ENCODE data around the gene MRTO4. TPM values are rescaled to one million over a fixed set of nuclear protein-coding genes. Genes with fewer than 3 reads are reported as not detected.
"Not testable (repeated sequence)": the region's sequence is repeated elsewhere in the genome, so short reads cannot be mapped to it uniquely, and the experiment has no call there.

Gene MRTO4
- total and polyA plus RNA-seq, 10 donors, result 12.1 to 44.1 (median 25.4) TPM

GRCh38 chr1:19268445-19268844 is 16.8 kb downstream of the MRTO4 start:
- WGBS, 5 donors, result 81 to 85% (median 84%) methylated on average over 10 to 11 of the region's 11 CpGs
- TF ChIP-seq POLR2A (IDR thresholded peaks at IDR 0.05) (no peak), POLR2AphosphoS5 (IDR thresholded peaks at IDR 0.05) (no peak)
- TF ChIP-seq, protein P1, sequence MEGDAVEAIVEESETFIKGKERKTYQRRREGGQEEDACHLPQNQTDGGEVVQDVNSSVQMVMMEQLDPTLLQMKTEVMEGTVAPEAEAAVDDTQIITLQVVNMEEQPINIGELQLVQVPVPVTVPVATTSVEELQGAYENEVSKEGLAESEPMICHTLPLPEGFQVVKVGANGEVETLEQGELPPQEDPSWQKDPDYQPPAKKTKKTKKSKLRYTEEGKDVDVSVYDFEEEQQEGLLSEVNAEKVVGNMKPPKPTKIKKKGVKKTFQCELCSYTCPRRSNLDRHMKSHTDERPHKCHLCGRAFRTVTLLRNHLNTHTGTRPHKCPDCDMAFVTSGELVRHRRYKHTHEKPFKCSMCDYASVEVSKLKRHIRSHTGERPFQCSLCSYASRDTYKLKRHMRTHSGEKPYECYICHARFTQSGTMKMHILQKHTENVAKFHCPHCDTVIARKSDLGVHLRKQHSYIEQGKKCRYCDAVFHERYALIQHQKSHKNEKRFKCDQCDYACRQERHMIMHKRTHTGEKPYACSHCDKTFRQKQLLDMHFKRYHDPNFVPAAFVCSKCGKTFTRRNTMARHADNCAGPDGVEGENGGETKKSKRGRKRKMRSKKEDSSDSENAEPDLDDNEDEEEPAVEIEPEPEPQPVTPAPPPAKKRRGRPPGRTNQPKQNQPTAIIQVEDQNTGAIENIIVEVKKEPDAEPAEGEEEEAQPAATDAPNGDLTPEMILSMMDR (IDR thresholded peaks at IDR 0.05 in 8 of 11, conservative IDR thresholded peaks at IDR 0.05 in 3 of 11), result no peak

DNA sequence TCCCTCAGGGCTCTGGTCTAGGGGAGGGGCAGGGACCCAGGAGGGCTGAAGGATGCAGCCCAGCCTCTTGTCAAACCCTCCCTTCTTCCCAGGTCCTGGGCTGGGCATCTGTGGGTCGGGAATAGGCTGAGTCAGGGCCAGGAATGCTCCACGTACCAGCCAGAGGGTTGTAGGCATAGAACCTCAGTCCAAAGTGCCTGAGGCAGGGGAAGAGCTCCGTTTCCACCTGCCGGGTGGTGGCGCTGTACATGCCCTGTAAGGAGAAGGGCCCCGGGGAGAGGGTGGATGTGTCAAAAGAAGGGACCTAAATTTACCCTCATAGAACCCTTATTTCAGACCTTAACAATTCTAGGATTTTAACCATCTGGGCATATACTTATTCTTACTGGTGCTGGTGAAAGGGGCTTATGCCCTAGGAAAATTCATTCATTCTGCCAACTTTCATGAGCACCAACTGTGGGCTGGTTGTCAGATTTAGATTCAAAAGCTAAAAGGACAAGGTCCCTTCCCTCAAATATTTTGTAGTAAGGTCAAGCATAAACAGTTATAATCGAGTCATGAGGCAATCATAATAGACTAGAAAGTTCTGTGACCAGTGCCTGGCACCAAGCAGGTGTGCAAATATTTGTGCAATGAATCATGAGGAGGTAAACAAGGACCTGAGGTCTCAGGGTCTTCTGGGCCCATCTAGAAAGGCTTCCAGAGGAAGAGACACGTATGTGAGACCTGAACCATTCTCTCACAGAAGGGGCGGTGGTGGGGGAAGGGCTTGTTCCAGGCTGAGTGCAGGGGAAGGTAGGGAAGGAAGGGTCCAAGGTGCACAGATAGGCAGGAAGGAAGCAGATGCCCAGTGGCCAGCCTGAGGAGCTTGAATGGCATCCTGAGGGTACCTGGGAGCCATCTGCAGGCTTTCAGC is 18.1 kb downstream of the MRTO4 start:
- H3K4me3 ChIP-seq; H3K4me1 ChIP-seq; H3K36me3 ChIP-seq; DNase-seq; H3K9me3 ChIP-seq; intact Hi-C loops (cut with DNase I; ENCODE audit: low total_unique reads); H3K27ac ChIP-seq: not testable (repeated sequence)
- 63 to 94% (median 78%) methylated on average over 7 to 9 of the region's 9 CpGs for WGBS, 5 donors
- H3K27me3 ChIP-seq (replicated peaks in 1 of 7), result peaks cover 0 to 23% (median 11%) of the 10 kb centered on the region in 7 donors

More at GRCh38 chr1:19268445-19268844, 16.8 kb downstream of the MRTO4 start:
- Histone ChIP-seq H3K27ac (no peak overlapping the region), H3K9me3 (no peaks in the 10 kb centered on the region), H3K36me3 (no peaks in the 10 kb centered on the region), H3K4me1 (no peaks in the 10 kb centered on the region), H3K27me3 (replicated peaks in 1 of 7) (peaks cover 0 to 11% (median 2%) of the 10 kb centered on the region in 7 donors), H3K4me3 (no peak overlapping the region)
- no peak for DNase-seq
- intact Hi-C loops (cut with DNase I; ENCODE audit: low total_unique reads), result no loop called here

DNA sequence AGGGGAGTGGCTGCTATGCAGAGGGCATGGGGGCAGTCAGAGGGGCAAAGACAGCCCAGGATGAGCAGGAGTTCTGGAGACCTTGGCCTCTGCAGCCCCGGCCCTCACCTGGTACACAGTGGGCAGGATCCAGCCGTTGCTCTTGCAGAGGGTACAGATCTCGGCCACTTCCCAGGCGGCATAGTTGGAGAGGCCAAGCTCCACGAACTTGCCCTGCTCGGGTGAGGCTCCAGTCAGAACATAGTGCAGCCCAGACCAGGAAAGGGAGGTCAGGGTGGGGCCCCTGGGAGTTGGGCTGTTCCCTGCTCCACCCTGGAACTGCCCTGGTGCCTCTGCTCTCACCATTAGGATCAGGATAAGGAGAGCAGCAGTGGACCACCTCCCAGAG is 18.7 kb downstream of the MRTO4 start:
- not testable (repeated sequence) for DNase-seq, H3K4me3 ChIP-seq
- 69 to 85% (median 79%) methylated on average over 2 to 6 of the region's 6 CpGs for WGBS, 5 donors

DNA sequence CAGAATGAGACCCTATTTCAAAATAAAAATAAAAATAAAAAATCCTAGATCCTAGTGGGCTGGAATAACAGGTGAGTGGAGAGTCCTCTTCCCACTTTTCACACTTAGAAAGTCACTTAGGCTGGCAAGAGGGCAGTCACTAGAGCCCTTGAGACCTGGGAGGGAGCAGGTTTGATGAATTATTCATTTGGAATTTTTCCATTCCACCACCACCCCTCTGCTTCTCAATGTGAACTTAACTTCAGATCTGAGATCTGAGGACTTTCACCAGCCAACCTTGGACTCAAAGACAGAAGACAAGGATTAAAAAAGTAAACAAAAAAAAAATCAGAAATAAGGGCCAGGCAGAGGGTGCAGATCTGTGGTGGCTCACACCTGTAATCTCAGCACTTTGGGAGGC is 20.5 kb downstream of the MRTO4 start:
- Histone ChIP-seq H3K4me1 (peaks cover 0 to 3% (median 0%) of the 10 kb centered on the region in 6 donors), H3K4me3 (no peak overlapping the region), H3K9me3 (peaks cover 0 to 25% (median 15%) of the 10 kb centered on the region in 8 donors), H3K27ac (no peak overlapping the region), H3K27me3 (replicated peaks in 1 of 7) (peaks cover 0 to 24% (median 11%) of the 10 kb centered on the region in 7 donors), H3K36me3 (no peaks in the 10 kb centered on the region)
- no peak for DNase-seq
- intact Hi-C loops (cut with DNase I; ENCODE audit: low total_unique reads), result no loop called here
- TF ChIP-seq POLR2A (IDR thresholded peaks at IDR 0.05) (no peak), POLR2AphosphoS5 (IDR thresholded peaks at IDR 0.05) (no peak)
- TF ChIP-seq, protein P1 (IDR thresholded peaks at IDR 0.05 in 8 of 11, conservative IDR thresholded peaks at IDR 0.05 in 3 of 11), result no peak

More for the DNA sequence above, 18.7 kb downstream of the MRTO4 start:
- H3K4me1 ChIP-seq; intact Hi-C loops (cut with DNase I; ENCODE audit: low total_unique reads); H3K36me3 ChIP-seq; H3K27ac ChIP-seq: not testable (repeated sequence)
- H3K9me3 ChIP-seq, result peaks cover 0 to 12% (median 7%) of the 10 kb centered on the region in 8 donors
- peaks cover 0 to 24% (median 11%) of the 10 kb centered on the region in 7 donors for H3K27me3 ChIP-seq (replicated peaks in 1 of 7)

DNA sequence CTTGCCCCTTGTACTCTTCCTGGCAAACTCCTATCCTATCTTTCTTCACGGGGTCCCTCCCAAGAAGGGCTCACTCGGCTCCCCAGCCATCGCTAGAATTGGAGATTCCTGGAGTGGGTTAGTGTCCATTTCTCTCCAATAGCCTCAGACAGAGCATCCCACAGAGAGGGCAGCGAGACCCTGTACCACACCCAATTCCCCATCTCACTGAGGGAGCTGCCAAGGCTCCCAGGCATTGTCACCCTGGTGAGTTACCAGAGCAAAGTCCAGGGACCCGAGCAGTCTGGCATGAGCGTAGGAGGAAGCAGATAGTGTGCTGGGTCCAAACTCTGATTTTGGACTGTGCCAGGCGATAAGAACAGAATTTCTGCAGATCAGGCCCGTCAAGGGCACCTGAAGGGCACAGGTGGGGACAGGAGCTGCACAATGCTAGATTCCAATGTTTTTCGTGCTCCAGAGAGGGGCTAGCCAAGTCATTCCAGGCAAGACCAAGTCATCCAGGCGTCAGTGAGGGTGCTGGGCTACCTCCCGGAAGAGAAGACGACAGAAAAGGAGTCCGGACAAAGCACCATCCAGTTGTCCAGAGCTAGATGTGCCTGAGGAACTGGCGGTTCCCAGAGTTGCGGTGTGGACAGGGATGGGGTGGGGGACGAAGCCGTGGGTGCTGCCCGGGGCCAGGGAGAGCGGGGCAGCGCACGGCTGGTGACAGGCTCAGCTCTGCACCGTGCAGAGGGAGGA is 21.7 kb downstream of the MRTO4 start:
- peaks cover 0 to 32% (median 20%) of the 10 kb centered on the region in 8 donors for H3K9me3 ChIP-seq
- H3K27ac ChIP-seq, result no peak overlapping the region
- no peak for DNase-seq
- H3K27me3 ChIP-seq (replicated peaks in 1 of 7), result peaks cover 0 to 24% (median 11%) of the 10 kb centered on the region in 7 donors
- 86 to 91% (median 88%) methylated on average over 21 to 22 of the region's 22 CpGs for WGBS, 5 donors
- H3K4me1 ChIP-seq, result peaks cover 0 to 3% (median 0%) of the 10 kb centered on the region in 6 donors
- TF ChIP-seq, protein P1 (IDR thresholded peaks at IDR 0.05 in 8 of 11, conservative IDR thresholded peaks at IDR 0.05 in 3 of 11), result no peak
- TF ChIP-seq POLR2AphosphoS5 (IDR thresholded peaks at IDR 0.05) (no peak), POLR2A (IDR thresholded peaks at IDR 0.05) (no peak)
- H3K4me3 ChIP-seq, result peak overlapping the region in 1 of 8 donors; percentile 25
- intact Hi-C loops (cut with DNase I; ENCODE audit: low total_unique reads), result no loop called here
- no peaks in the 10 kb centered on the region for H3K36me3 ChIP-seq

DNA sequence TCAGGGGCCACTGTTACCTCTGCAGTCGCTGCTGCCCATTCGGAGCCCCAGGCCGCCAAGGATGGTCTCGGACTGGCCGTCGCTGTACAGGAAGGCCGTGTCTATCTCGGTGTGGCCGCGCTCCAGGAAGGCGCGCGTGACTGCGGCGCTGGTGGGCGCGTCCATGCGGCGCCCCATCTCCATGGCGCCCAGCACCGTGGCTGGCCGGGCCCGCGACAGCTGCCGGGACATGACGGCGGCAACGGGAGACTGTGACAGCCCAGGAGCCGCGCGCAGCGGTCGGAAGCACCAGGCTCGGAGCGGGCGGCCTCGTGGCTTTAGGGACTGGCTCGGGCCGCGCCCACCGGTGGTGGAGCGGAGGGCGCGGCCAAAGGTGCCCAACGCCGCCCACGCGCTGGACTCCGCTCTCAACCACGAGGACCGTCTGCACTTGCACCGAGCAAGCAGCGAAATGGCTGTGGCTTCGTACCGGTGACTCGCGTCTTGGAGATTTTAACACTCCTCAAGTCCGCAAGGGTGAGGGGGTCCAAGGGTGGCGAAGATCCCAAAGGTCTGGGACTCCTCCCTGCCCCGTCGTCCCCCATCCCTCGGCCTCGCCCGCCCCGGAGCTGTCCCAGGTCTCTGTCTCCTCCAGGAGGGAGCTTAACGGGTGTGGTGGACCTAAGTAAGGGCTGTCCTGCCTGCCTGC is 22.4 kb downstream of the MRTO4 start:
- H3K4me1 ChIP-seq; DNase-seq; H3K36me3 ChIP-seq; intact Hi-C loops (cut with DNase I; ENCODE audit: low total_unique reads); H3K27ac ChIP-seq: not testable (repeated sequence)
- WGBS, 5 donors, result 8 to 36% (median 22%) methylated on average over 6 to 57 of the region's 66 CpGs
- Histone ChIP-seq H3K4me3 (peak overlapping the region in 1 of 8 donors; percentile 25), H3K27me3 (replicated peaks in 1 of 7) (peaks cover 0 to 24% (median 11%) of the 10 kb centered on the region in 7 donors), H3K9me3 (peaks cover 0 to 32% (median 20%) of the 10 kb centered on the region in 8 donors)

Measured in spleen (tissue), 11 donors.